PC-3 (cell line): ENCODE data around the gene LHX1. TPM values are rescaled to one million over a fixed set of nuclear protein-coding genes. Genes with fewer than 3 reads are reported as not detected.

Experiments
- ATAC-seq: fragments of 200-7000 bp; cut with Tn5 transposase; 2 replicates; pipeline ENCODE4 v1.9.1; 2020; ENCODE audit warnings: mild to moderate bottlenecking, moderate library complexity
- BruUV-seq: library from RNA; stranded (reverse); fragments of 400-500 nt; replicated peaks from 2 replicates; lab custom pipeline; 2021; lab: Mats Ljungman, UMichigan
- CTCF ChIA-PET: fragments of 300-600 bp; sonication (Branson Sonifier 250); formaldehyde crosslinking; loops from one replicate; lab custom pipeline; 2022; ENCODE audit warnings: antibody characterized with exemption; lab: Charles Lee
- POLR2A ChIA-PET: fragments of 300-600 bp; sonication (Branson Sonifier 250); formaldehyde crosslinking; loops from one replicate; lab custom pipeline; 2022; ENCODE audit warnings: antibody characterized with exemption; ENCODE audit not compliant: unreplicated experiment; lab: Charles Lee
- DNase-seq: peaks from one replicate; pipeline ENCODE4 v3.0.0-alpha.2; 2015
- H2AFZ ChIP-seq: fragments of 300-600 bp; sonication (generic); 2 replicates; pipeline ENCODE4 v1.6.0; 2016; ENCODE audit warnings: antibody characterized with exemption, low read length
- H3F3A ChIP-seq: fragments of 300-600 bp; sonication (generic); one replicate; pipeline ENCODE4 v1.6.0; 2017; ENCODE audit warnings: antibody characterized with exemption, low read length, control low read depth, mild to moderate bottlenecking; ENCODE audit not compliant: unreplicated experiment
- H3K27ac ChIP-seq: fragments of 300-600 bp; sonication (generic); 2 replicates; pipeline ENCODE4 v1.5.1; 2016; ENCODE audit warnings: mild to moderate bottlenecking, low read length
- H3K27me3 ChIP-seq: fragments of 300-600 bp; sonication (generic); 2 replicates; pipeline ENCODE4 v1.6.1; 2016; ENCODE audit warnings: low read length, mixed read lengths
- H3K36me3 ChIP-seq: fragments of 300-600 bp; sonication (generic); 2 replicates; pipeline ENCODE4 v1.6.1; 2016; ENCODE audit warnings: low read depth, mixed run types, low read length, mixed read lengths
- H3K4me1 ChIP-seq: fragments of 300-600 bp; sonication (generic); 2 replicates; pipeline ENCODE4 v1.5.1; 2016; ENCODE audit warnings: low read length; ENCODE audit not compliant: insufficient read depth
- H3K4me2 ChIP-seq: fragments of 300-600 bp; sonication (generic); 2 replicates; pipeline ENCODE4 v1.6.0; 2016; ENCODE audit warnings: low read length
- H3K4me3 ChIP-seq: fragments of 300-600 bp; sonication (generic); 2 replicates; pipeline ENCODE4 v1.5.1; 2016; ENCODE audit warnings: mild to moderate bottlenecking, low read length, mixed read lengths
- H3K79me2 ChIP-seq: fragments of 300-600 bp; sonication (generic); 2 replicates; pipeline ENCODE4 v1.6.1; 2017; ENCODE audit warnings: low read length, mixed read lengths
- H3K9ac ChIP-seq: fragments of 300-600 bp; sonication (generic); 2 replicates; pipeline ENCODE4 v1.6.0; 2016; ENCODE audit warnings: mild to moderate bottlenecking, low read length
- H3K9me2 ChIP-seq: fragments of 300-600 bp; sonication (generic); replicated peaks from 2 replicates; pipeline ENCODE4 v1.6.1; 2016; ENCODE audit warnings: mixed run types, low read length, mixed read lengths
- H3K9me3 ChIP-seq: fragments of 300-600 bp; sonication (generic); 2 replicates; pipeline ENCODE4 v1.6.1; 2016; ENCODE audit warnings: low read length, mixed read lengths
- H4K20me1 ChIP-seq: fragments of 300-600 bp; sonication (generic); 2 replicates; pipeline ENCODE4 v1.6.1; 2016; ENCODE audit warnings: low read length, mixed read lengths
- EZH2 ChIP-seq: fragments of 300-600 bp; sonication (generic); IDR thresholded peaks from one replicate; pipeline ENCODE4 v1.6.1; 2017; ENCODE audit warnings: antibody characterized with exemption, mild to moderate bottlenecking, low read length; ENCODE audit not compliant: unreplicated experiment
- EZH2phosphoT487 ChIP-seq: fragments of 300-600 bp; sonication (generic); IDR thresholded peaks from 2 replicates; pipeline ENCODE4 v1.6.1; 2018; ENCODE audit warnings: mild to moderate bottlenecking, antibody characterized with exemption, low read length, borderline replicate concordance
- intact Hi-C: fragments of 100-400 bp; cut with micrococcal nuclease; formaldehyde crosslinking; loops from 2 replicates; pipeline ENCODE4 v1.9.0; 2023
- total RNA-seq: library from RNA; depleted of rRNA; stranded (reverse); fragments of >200 nt; gene quantifications from 2 replicates; pipeline ENCODE4 v1.2.3, GENCODE V29; 2014
- TF ChIP-seq, protein P1 (sequence below): fragments of 300-600 bp; sonication (generic); conservative IDR thresholded peaks from 2 replicates; pipeline ENCODE4 v1.5.1; 2017; ENCODE audit warnings: antibody characterized with exemption, low read depth, mild to moderate bottlenecking, low read length

LHX1 gene
- total RNA-seq, 1 experiment from 2014 or later = not detected

DNA sequence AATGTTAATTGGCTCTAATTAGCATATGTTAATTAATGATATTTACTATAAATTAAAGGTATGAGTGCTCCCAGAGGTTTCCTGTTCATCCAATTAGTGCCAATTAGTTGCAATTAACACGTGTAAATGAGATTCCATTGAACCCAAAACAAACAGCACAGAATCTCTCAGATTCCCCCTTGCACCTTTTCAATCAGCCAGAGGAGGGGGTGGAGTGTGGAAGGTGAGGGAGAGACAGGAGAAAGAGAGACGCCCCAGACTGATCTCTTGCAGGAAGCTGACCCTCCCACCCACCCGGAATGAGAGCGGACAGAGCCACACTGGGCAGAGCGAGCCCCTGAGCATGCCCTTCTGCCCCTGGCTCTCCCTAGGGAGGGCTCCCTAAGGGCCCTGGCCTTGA, 24.1 kb upstream of the LHX1 start:
- H3K9me3 ChIP-seq = no peaks in the 10 kb centered on the region
- no peak overlapping the region for H3K9ac ChIP-seq
- POLR2A ChIA-PET = no interaction called here
- no peak overlapping the region for H3K4me3 ChIP-seq
- no peak overlapping the region for H3K27ac ChIP-seq
- intact Hi-C loops = no loop called here
- H4K20me1 ChIP-seq = no peaks in the 10 kb centered on the region
- ATAC-seq (no peak), DNase-seq (no peak)
- H3K4me1 ChIP-seq = no peaks in the 10 kb centered on the region
- CTCF ChIA-PET = no interaction called here
- H3K9me2 ChIP-seq = no peaks in the 10 kb centered on the region
- H3K4me2 ChIP-seq = no peak overlapping the region
- H2AFZ ChIP-seq = no peak overlapping the region
- no peaks in the 10 kb centered on the region for H3K36me3 ChIP-seq
- H3K79me2 ChIP-seq = no peaks in the 10 kb centered on the region
- no peak for TF ChIP-seq EZH2phosphoT487
- TF ChIP-seq, protein P1, sequence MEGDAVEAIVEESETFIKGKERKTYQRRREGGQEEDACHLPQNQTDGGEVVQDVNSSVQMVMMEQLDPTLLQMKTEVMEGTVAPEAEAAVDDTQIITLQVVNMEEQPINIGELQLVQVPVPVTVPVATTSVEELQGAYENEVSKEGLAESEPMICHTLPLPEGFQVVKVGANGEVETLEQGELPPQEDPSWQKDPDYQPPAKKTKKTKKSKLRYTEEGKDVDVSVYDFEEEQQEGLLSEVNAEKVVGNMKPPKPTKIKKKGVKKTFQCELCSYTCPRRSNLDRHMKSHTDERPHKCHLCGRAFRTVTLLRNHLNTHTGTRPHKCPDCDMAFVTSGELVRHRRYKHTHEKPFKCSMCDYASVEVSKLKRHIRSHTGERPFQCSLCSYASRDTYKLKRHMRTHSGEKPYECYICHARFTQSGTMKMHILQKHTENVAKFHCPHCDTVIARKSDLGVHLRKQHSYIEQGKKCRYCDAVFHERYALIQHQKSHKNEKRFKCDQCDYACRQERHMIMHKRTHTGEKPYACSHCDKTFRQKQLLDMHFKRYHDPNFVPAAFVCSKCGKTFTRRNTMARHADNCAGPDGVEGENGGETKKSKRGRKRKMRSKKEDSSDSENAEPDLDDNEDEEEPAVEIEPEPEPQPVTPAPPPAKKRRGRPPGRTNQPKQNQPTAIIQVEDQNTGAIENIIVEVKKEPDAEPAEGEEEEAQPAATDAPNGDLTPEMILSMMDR = no peak
- no peak for TF ChIP-seq EZH2
- no peaks in the 10 kb centered on the region for H3K27me3 ChIP-seq
- no TSS peak for BruUV-seq
- no peaks in the 10 kb centered on the region for H3F3A ChIP-seq

DNA sequence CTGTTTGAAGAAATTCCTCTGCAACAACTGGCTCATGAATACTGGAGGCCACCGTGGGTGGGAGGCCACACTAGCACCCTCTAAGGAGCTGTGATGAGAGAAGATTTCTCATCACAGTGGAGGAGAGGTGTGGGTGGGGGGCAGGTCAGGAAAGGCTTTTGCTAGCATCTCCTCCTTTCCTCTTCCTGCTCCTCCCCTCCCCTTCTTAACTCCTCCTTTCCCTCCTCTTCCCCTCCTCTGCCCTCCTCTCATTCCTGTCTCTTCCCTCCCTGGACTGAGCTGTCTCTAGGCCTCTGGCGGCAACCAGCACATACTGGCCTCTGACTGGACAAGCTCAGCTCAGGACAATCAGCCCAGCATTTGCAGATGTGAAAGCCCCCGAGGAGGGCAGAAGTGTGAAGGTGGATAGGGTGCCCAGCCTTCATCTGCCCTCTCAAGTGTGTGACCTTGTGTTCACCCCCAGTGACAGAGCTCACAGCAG, 19.0 kb upstream of the LHX1 start:
- H2AFZ ChIP-seq = no peak overlapping the region
- no peaks in the 10 kb centered on the region for H3F3A ChIP-seq
- ChIA-PET CTCF (no interaction called here), POLR2A (no interaction called here)
- BruUV-seq = no TSS peak
- H3K4me3 ChIP-seq = no peak overlapping the region
- no peak overlapping the region for H3K4me2 ChIP-seq
- no peaks in the 10 kb centered on the region for H3K9me2 ChIP-seq
- no peaks in the 10 kb centered on the region for H3K9me3 ChIP-seq
- no peak for DNase-seq
- no peak overlapping the region for H3K9ac ChIP-seq
- H4K20me1 ChIP-seq = no peaks in the 10 kb centered on the region
- H3K27me3 ChIP-seq = no peaks in the 10 kb centered on the region
- H3K4me1 ChIP-seq = peaks cover 32% of the 10 kb centered on the region
- ATAC-seq = no peak
- no peaks in the 10 kb centered on the region for H3K36me3 ChIP-seq
- TF ChIP-seq EZH2 (no peak), EZH2phosphoT487 (no peak)
- TF ChIP-seq, protein P1 = no peak
- no peaks in the 10 kb centered on the region for H3K79me2 ChIP-seq
- intact Hi-C loops = no loop called here
- H3K27ac ChIP-seq = no peak overlapping the region

- H2AFZ ChIP-seq = no peak overlapping the region
- ATAC-seq (no peak), DNase-seq (no peak)
- H3K27me3 ChIP-seq = no peaks in the 10 kb centered on the region
- intact Hi-C loops = no loop called here
- H3F3A ChIP-seq = no peaks in the 10 kb centered on the region
- no peak overlapping the region for H3K4me2 ChIP-seq
- no peaks in the 10 kb centered on the region for H3K9me2 ChIP-seq
- ChIA-PET POLR2A (no interaction called here), CTCF (no interaction called here)
- H3K27ac ChIP-seq = peak overlapping the region; percentile 95
- no peaks in the 10 kb centered on the region for H3K9me3 ChIP-seq
- no peak overlapping the region for H3K4me3 ChIP-seq
- H3K9ac ChIP-seq = no peak overlapping the region; the same call in 1 of the 2 replicates
- BruUV-seq = no TSS peak
- no peaks in the 10 kb centered on the region for H3K36me3 ChIP-seq
- TF ChIP-seq EZH2 = no peak
- TF ChIP-seq EZH2phosphoT487 = no peak
- TF ChIP-seq, protein P1 = no peak
- no peaks in the 10 kb centered on the region for H4K20me1 ChIP-seq
- no peaks in the 10 kb centered on the region for H3K79me2 ChIP-seq
- H3K4me1 ChIP-seq = peaks cover 42% of the 10 kb centered on the region
Measured at GRCh38 chr17:36919407-36919968, 17.8 kb upstream of the LHX1 start.
